Stimulated activated CD4-positive, alpha-beta T cell treated with anti-CD3 and anti-CD28 coated beads, Interleukin-12 subunit alpha, Interleukin-12 subunit beta, amount 100 ng/mL, for 24 hours (primary cell): ENCODE measurements around the gene ZNHIT3.
"Not testable (repeated sequence)": the region's sequence is repeated elsewhere in the genome, so short reads cannot be mapped to it uniquely, and the experiment has no call there.

Experiments used
- DNase-seq, 2 experiments: peaks; one replicate each; pipeline ENCODE4 v3.0.0-alpha.2; 2020; ENCODE audit warnings: low read depth in 2 of 2

The ZNHIT3 gene

DNA sequence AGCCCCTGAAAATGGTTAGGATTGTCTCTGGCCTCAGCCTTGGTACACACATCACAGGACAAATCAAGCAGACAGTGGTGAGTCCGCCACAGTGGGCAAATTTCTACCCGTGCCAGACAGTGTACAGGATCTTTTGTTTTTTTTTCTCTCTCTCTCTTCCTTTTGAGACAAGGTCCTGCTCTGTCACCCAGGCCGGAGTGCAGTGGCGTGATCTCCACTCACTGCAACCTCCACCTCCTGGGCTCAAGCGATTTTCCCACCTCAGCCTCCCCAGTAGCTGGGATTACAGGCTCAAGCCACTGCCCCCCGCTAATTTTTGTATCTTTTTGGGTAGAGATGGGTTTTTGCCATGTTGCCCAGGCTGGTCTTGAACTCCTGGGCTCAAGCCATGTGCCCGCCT is 2.5 kb upstream of the ZNHIT3 start:
- not testable (repeated sequence) for DNase-seq

DNA sequence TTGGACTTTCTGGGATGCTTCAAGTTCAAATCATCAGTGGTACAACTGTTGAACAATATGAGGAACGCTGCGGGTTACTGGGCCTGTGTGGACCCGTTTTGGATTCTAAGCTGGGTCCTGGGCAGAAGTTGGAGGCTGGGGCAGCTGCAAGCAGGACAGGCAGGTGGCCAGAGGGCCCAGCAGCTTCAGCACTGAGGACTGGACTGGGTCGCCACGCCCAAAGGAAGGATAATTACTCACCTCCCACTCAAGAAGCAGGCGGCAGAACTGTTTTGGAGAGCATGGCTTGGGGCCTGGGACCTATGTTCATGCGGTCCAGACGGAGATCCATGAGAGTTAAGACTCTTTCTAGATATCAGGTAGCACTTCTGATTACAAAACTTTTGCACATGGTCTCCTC is 1.5 kb upstream of the ZNHIT3 start:
- no peak for DNase-seq

DNA sequence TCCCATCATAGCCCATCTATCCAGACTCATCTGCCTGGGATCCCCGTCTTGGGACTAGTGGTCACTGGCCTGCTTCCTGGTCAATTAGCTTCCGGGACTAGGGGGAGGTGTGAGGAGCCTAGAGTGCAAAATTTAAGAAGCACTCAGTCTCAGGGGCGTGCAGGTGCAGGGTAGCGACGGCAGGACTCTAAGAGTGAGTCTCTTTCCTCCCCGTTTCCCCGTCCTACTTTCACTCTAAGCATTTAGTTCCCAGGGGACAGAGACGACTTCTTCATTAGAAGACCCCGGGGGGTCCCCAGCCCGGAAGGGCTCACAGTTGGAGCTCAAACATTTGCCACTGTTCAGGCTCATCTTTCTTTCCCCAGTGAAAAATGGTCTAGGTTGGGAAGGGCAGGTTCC is 677 bp upstream of the ZNHIT3 start:
- no peak for DNase-seq

DNA sequence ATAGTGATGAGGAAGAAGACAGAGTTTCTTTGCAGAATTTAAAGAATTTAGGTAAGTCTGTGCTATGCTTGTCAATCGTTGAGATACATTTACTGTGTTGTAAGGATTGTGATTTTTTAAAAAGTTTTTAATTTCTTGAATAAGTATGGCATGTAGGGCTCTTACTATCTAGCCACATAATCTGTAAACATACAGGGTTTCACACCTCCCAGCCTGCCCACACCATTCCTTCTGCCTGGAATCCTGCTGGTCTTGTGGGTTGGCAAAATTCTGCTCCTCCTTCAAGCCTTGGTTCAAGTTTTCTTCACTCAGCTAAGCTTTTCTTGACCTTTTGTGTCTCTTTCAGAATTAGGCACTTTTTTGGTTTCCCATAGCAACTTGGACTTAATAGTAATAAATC is 7.5 kb downstream of the ZNHIT3 start:
- no peak for DNase-seq

DNA sequence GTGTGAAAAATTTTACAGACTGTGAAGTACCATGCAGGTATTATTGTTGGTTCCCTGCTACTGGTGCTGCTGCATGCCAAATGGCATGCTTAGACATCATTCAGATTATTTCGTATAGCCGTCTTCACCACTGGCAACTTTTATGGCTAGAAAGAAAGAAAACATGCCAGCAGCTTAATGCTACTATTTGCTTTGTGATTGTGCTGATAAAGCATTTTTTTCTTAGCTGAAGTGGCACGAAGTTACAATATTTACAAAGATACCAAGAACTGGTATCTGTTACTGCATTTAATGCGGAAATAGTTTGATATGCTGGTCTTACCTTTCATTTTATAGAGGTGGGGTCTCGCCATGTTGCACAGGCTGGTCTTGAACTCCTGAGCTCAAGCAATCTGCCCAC is 8.2 kb downstream of the ZNHIT3 start:
- DNase-seq, result no peak

DNA sequence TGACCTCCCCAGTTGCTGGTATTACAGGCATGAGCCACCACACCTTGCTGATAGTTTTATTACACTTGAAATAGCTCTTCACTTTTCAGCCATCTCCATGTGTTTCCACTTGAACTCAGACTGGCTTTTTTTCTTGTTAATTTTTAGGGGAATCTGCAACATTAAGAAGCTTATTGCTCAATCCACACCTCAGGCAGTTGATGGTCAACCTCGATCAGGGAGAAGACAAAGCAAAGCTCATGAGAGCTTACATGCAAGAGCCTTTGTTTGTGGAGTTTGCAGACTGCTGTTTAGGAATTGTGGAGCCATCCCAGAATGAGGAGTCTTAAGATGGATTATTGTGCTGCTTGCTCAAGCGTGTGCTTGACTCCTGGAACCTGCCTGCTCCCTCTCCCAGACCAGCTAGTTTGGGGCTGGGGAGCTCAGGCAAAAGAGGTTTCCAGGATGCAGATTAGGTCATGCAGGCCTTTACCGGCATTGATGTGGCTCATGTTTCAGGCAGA is 8.6 kb downstream of the ZNHIT3 start:
- DNase-seq, result no peak

DNA sequence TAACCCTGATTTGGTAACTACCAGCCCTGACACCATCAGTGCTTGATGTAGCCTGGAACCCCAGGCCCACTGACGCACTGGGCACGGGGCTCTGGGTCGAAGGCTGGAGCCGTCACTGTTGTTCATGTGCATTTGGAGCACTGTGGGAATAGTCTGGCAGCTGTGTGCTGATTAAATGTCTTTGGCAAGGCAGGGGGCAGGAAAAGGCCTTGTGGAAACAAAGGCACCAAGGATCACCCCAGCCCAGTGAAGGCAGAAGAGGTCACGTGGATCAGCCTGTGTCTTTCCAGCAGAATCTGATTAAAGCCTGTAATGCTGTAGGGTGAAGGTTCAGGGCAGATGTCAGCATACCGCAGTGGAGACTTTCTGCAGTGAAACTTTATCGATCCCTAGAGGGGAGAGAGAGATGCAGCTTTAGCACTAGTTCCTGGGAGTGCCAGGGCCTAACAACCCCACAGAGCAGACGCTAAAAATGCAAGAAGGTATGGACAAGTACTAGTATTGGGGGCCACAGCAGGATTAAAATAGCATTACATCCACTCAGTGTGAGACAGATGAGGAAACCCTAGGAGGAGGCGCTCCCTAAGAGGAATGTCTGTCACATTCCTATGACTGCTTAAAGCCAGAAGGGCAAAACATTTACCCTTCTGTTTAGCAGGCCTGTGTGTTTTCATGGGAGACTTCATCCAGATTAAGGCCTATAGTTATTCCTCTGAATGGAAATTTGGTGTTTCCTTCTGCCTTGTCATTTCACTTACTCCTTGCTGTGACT is 9.7 kb downstream of the ZNHIT3 start:
- no peak for DNase-seq

DNA sequence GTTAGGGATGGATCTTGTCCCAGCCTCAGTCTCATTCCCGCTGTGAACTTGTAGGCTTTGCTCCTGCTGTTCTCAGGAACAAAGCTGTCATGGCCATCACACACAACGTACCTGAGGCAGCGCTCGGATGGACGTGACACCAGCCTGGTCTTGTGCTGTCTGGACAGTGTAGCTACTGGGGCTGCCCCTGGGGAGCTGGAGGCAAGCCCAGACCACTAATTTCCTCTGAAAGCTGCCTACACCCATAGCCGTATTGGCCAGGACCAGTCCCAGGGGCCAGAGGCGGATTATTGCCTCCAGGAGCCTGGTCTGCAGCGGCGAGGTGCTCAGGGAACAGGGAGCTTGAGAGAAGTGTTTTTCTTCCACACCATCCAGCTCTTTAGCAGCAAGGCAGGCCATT is 11.7 kb downstream of the ZNHIT3 start:
- DNase-seq, result no peak

DNA sequence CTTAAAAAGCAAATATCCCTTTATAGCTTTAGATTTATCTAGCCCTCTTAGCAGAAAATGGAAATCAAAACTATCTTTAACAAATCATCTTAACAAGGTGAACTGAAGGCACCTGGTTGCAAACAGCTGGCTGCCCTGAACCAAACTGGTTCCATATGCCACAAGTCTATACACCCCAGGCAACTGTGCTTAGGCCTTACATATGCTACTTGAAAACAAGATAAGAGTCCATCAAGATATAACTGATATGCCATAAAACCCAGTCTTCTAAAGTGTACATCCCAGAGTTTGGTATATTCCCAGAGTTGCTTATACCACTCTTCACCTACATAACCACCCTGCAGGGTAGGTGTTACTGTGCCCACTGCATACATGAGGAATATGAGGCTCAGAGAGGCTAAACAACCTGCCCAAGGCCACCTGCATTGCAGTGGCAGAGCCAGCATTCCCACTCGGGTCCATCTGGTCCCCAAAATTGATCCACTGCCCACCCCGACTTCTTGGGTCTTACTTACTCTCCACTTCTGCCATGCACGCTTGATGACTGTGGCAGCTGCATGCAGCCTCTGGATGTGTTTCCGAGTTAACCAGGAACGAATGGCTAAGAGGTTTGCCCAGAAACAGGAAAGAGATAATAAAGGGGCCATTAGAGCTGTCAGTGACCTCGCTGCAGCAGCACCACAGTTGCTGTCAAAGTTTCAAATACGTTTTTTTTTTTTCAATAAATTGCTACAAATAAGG is 12.2 kb downstream of the ZNHIT3 start:
- no peak for DNase-seq

DNA sequence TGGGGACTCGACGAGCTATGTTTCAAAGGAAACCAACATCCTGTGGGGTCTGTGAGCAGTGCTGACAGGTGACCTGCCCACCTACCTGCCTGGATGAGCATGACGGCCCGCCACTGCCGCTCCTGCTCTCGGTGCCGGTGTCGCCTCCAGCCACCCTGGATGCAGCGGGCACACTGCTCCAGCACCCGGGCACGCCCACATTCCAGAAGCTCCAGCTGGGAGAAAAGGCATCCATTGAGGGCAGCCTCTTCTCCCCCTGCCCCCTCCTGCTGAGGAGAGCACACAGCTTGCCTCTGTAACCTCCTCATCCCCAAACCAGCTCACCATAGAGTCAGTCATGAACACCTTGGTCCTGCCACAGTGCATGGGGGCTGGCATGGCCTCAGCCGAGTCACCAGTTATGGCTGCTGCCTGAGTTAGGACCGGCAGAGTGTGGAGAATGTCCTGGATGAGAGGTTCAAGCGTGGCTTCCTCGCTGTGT is 14.3 kb downstream of the ZNHIT3 start:
- no peak for DNase-seq

DNA sequence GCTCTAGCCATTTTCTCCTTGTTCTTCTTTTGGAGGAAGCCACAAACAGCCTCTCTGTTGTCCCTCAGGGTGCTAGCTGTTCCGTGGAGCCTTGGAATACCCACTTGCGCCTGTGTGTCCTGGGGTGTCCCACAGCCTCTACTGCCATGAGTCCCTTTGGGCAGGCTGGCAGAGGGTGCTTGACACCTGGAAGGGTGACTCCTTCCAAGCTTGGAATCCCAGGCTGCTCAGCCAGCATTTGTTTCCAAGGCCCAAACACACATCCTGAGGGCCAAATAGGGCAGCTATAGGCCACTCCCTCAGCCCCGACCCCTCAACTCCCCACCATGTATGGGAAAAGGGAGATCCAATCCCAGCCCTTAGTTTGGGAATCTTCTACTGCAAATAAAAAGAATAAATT is 14.9 kb downstream of the ZNHIT3 start:
- DNase-seq, result no peak

DNA sequence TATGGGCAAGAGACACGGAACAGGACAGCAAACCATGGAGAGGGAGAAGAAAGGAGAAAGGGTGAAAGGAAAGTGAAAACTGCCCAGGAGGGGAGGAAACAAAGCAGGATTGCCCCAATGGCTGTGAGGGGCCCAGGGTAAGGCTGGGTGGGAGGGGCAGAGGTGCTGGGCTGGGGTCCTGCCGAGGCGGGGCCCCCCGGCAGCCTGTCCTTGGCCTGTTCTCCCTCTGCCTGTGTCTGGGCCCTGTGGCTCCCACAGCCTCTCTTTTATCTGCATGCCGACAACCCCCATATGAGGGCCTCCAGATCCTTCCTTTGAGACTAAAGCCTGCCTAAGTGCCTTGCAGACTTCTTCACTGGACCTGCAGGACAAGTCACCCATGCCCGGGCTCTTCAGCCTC is 15.5 kb downstream of the ZNHIT3 start:
- DNase-seq, result no peak

DNA sequence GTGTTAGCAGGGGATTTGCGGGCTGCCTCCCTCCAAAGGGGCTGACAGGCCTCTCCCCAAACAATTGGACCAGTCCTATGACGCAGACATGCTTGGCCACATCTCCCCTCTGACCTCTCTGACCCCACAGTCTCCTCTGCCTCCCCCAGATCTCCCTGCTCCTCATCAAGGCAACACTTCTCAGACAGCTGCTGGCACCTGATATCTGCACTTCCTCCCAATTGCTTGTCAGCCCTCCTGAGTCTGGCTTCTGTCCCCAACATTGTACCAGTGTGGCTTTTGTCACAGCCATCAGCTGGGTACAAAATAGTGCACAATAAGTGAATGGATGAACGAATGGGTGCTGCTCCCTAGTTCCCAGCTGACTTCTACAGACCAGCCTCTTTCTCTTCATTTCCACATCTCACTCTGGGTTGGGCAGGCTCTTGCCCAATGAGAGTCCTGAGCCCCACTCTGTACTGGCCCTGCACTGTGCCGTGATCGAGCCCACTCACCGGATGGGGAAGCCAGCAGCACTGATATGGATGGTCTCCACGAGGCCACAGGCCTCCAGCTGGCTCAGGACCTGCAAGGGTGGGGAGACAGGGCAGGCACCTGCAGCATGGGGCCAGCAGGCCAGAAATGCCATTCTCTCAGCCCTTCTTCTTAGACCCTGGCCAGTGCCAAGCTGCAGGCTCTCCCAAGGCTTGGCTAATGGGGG is 17.1 kb downstream of the ZNHIT3 start:
- DNase-seq, result no peak

DNA sequence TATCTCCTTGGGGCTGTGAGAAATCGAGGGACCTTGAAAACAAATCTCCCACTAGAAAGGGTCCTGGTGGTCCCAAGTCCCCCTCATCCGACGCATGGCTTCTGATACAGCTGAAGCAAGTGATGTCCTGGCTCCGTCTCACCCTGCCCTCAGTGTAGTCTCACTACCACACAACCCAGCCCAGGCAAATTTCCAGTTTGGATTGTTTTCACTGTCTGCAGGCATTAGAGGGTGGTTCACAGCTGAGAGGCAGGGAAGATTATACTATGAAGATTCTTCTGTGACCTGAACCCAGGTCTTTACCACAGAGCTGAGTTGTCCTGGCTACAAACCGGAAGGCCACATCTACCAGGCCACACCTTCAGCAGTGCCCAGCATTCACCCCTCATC is 17.7 kb downstream of the ZNHIT3 start:
- no peak for DNase-seq

DNA sequence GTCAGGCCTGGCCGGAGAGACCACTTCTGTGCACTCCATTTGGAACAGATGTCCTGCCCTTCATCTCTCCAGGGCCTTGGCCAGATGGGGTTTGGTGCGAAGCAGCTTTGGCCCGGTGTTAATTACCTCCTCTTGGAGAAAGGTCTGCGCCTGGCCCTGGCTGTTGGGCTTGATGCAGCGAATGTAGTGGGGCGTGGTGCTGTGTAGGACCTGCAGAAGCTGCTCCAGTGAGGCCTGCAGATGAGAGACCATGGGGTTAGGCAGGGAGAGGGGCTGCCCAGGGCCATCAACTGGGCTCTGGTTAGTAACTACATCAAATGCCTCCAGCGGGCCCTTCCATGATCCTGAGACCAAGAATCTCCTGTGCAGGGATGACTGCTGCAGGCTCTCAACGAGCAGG is 18.7 kb downstream of the ZNHIT3 start:
- DNase-seq, result no peak

DNA sequence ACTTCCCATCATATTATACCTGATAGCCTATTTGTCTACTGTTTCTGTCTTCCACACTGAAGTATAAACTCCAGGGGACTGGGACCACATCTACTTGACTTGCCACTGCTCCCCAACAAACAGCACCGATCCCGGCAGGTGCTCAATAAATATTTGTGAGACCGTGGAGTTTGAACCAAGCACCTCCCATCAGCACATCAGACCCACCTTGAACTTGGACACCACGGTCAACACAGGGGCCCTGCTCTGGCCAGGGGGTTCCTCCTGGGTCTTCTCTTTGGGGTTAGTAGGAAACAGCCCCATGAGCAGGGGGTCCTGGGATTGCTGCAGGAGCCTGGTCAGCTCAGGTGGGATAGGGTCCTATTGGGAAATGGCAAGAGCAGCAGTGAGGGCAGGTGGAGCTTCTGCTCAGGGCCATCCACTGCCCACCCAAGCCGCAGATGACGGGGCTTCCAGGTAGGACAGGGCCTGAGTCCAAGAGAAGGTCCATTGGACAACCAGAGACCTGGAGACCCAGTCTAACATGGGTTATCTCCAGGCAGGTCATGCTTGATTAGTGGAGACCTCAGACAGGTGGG is 19.9 kb downstream of the ZNHIT3 start:
- DNase-seq, result no peak

DNA sequence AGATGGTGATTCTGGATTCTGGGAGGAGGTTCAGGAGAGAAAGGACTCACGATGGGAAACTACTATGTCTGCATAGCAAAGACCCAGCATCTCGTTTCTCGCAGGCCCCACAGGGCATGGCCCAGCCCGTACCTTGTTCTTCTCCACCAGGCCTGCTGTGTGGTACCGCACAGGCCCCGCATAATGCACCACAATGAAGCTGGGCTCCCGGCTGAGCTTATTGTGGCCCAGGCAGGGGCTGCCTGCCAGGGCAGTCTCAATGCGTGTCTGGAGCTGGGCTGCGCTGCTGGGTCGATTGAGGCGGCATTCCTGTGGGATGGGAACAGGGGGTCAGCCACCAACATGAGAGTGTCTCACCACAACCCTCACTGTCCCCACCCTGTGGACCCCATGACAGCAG is 20.4 kb downstream of the ZNHIT3 start:
- no peak for DNase-seq

DNA sequence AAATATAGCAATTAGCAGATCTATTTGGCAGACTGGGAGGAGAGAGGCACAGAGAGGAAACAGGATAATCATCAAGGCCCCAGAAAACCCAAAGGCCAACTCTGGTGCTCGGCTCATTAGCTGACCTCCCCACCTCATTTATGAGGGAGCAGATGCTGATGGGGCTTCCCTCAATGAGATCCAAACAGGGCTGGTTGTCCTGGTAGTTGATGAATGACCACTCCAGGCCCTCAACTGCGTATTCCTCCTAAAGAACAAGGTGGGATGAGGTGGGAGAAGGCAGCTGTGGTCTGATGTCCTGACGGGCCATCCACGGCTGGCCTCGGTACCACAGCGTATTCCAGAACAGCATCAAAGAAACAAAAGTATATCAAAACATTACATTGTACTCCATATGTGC is 20.8 kb downstream of the ZNHIT3 start:
- DNase-seq, result no peak

DNA sequence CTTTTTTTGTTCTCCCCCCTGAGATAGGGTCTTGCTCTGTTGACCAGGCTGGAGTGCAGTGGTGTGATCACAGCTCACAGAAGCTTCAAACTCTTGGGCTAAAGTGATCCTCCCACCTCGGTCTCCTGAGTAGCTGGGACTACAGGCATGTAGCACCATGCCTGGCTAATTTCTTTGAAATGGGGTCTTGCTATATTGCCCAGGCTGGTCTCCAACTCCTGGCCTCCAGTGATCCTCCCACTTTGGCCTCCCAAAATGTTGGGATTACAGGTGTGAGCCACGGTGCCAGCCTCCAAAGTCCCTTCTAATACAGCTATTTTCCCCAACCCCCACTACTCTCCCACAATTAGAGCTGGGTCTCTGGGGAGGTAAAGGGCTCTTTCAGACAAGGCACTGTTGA is 22.0 kb downstream of the ZNHIT3 start:
- not testable (repeated sequence) for DNase-seq

DNA sequence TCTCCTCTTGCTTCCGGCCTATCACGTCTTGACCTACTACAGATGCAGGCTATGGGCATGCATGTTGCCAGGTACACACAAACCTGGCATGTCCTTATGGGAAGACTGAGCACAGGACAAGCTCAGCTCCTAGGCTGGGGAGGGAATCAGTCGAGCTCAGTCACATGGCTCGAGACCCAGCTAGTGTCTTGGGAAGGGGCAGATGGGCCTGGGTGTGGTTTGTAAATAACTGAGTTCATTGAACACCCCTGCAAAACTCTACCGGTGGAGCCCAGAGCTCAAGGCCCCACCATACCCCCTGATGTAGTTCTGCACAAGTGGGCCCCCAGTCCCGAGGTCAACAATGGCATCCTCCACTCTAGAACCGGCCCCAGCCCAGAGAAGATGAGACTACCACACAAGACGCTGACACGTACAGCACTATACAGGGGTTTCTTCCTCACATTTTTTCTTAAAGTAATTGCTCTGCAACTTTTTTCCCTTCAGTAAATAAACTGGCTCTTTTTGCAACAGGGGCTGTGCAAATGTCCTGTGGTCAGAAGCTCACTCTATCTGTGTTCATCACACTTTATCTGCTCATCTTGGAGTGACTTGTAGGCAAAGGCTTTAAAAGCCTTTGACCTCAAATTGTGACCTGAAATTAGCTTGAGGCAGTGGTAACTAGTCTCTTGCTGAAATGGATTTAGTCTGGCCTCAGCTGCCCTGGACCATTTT is 22.9 kb downstream of the ZNHIT3 start:
- DNase-seq, result no peak

DNA sequence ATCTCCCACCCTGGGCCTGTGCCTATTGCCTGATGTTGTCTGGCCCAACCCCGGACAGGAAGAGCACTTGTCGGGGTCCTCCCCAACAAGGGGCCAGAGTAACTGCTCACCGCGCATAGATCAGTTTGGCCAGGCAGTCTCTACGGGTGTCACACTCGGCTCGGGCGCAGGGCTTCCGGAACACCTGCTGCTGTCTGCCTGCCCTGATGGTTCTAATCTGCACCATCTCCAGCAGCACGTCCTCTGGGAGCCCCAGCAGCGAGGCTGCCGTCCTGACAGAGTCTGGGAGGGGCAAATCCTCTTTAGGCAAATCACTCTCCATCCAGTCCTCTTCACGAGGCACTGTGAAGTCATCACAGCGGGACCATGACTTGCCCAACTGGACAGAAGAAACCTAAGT is 24.2 kb downstream of the ZNHIT3 start:
- DNase-seq, result no peak

DNA sequence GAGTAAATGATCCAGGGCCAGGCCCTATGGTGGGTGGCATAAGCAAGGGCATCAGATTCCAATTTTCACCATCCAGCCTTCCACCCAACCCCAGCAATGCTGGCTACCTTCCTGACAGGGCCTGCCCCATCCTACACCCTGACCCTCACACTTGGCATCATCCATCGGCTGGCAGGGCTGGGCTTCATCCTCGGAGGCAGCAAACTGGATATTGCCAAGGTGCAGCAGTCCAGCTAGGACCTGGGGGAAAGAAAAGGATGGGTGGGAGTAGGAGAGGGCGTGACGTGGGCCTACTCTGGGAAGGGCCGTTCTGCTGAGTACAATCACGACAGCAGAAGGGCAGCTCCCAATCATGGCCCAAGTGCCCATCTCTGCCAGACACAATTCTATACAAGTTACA is 24.7 kb downstream of the ZNHIT3 start:
- no peak for DNase-seq
